ENCODE data around the gene SORT1.
"Not testable (repeated sequence)": the region's sequence is repeated elsewhere in the genome, so short reads cannot be mapped to it uniquely, and the experiment has no call there.

SORT1 gene

GRCh38 chr1:109379907-109380306 lies 17.8 kb downstream of the SORT1 start:
- DNase-seq, result no peak

GRCh38 chr1:109379422-109379821 lies 18.3 kb downstream of the SORT1 start:
- no peak for DNase-seq

- no peak for DNase-seq
Observed at GRCh38 chr1:109377698-109378097, 20.0 kb downstream of the SORT1 start.

GRCh38 chr1:109373696-109374095 lies 24.0 kb downstream of the SORT1 start:
- not testable (repeated sequence) for DNase-seq

- no peak for DNase-seq
Observed at GRCh38 chr1:109373126-109373525, 24.6 kb downstream of the SORT1 start.

- no peak for DNase-seq
Observed at GRCh38 chr1:109372281-109372680, 25.4 kb downstream of the SORT1 start.

GRCh38 chr1:109371341-109371739 lies 26.4 kb downstream of the SORT1 start:
- peak in 4 of 14 donors; percentile 23 to 37 (median 26) for DNase-seq

- no peak for DNase-seq
Observed at GRCh38 chr1:109370712-109371340, 26.9 kb downstream of the SORT1 start.

- no peak for DNase-seq
Observed at GRCh38 chr1:109369167-109369746, 28.5 kb downstream of the SORT1 start.

- no peak for DNase-seq
Observed at GRCh38 chr1:109368464-109368863, 29.3 kb downstream of the SORT1 start.

- no peak for DNase-seq
Observed at GRCh38 chr1:109367626-109368025, 30.1 kb downstream of the SORT1 start.

GRCh38 chr1:109365642-109366204 lies 32.0 kb downstream of the SORT1 start:
- no peak for DNase-seq

GRCh38 chr1:109361649-109362048 lies 36.1 kb downstream of the SORT1 start:
- no peak for DNase-seq

- no peak for DNase-seq
Observed at GRCh38 chr1:109361069-109361468, 36.6 kb downstream of the SORT1 start.

GRCh38 chr1:109357616-109358015 lies 40.1 kb downstream of the SORT1 start:
- no peak for DNase-seq

- no peak for DNase-seq
Observed at GRCh38 chr1:109356915-109357314, 40.8 kb downstream of the SORT1 start.

GRCh38 chr1:109356505-109356904 lies 41.2 kb downstream of the SORT1 start:
- DNase-seq, result no peak

GRCh38 chr1:109354929-109355328 lies 42.8 kb downstream of the SORT1 start:
- no peak for DNase-seq

- no peak for DNase-seq
Observed at GRCh38 chr1:109351457-109351856, 46.3 kb downstream of the SORT1 start.

GRCh38 chr1:109350655-109351054 lies 47.1 kb downstream of the SORT1 start:
- no peak for DNase-seq

- no peak for DNase-seq
Observed at GRCh38 chr1:109350182-109350581, 47.5 kb downstream of the SORT1 start.

GRCh38 chr1:109347511-109347910 lies 50.2 kb downstream of the SORT1 start:
- DNase-seq, result no peak

GRCh38 chr1:109341944-109342930 lies 55.5 kb downstream of the SORT1 start:
- no peak for DNase-seq
